Measurements from ENCODE around the gene EFHD2.
"Not testable (repeated sequence)": the region's sequence is repeated elsewhere in the genome, so short reads cannot be mapped to it uniquely, and the experiment has no call there.

Gene EFHD2

DNA sequence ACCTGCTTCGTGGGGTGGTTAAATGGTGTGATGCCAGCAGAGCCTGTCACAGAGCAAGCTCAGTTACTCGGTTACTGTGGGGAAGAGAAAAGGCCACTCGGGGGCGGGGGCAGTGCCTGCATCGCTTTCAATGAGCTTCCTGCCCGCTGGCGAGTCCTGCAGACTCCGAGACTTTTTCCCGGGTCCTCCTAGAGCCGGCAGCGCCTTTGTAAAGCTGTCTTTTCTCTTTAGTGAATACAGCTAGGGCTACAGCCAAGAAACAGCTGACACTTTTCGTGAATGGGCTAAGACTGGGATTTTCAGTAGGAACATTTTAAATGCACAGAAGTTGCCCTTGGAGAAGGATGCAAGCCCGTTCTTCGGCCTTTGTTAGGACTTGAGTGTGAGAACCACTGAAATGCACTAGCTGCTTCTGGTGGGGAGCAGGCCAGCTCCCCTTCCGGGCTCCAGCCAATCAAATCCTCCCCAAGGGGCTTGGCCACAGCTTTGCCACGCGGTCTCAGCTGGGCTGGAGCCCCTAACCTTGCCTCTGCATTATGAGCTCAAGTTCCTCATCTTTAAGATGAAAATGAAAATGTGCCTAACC is 23.4 kb upstream of the EFHD2 start:
- peak in 54 of 58 donors; percentile 9 to 91 (median 68) for DNase-seq

DNA sequence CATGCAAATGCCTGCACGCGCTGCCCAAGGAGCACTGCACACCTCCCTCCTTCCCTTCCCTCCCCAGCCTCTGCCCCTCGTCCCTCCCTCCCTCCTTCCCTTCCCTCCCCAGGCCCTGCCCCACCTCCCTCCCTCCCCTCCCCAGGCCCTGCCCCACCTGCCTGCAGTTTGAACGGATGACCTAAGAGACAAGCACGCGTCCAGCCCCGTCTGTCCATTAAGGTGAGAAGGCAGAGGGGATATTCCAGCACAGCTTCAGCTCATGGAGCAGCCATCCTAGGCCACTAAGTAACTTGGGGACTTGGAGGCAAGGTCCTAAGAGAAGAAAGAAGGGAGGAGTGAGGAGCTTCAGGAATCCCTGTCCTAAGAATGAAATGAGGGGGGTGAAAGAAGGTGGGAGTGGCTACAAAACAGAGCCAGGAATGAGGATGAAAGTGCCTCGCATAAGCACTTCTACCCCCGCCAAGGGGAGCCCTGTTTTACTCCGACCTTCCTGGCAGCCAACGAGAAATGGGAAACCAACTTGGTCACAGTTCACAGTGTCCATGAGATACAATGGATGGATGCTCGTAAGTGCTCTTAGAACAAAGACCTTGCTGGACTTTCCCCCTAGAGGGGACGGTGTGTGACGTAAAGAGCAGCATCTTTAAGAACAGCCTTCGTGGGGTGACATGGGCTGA is 21.3 kb upstream of the EFHD2 start:
- DNase-seq, result no peak

DNA sequence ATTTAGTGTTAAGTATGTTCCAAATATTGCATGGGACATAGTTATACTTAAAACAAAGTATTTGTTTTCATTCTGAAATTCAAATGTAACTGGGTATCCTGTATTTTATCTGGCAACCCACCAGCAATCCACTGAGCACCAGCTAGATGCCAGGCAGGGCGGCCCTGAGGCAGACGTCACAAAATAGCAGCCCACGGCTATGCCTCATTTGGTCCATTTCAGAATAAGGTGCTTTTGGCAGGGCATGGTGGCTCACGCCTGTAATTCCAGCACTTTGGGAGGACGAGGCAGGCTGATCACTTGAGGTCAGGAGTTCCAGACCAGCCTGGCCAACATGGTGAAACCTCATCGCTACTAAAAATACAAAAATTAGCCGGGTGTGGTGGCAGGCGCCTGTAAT is 19.9 kb upstream of the EFHD2 start:
- DNase-seq, result not testable (repeated sequence)

- DNase-seq, result no peak
Observed at GRCh38 chr1:15390667-15391066, 19.0 kb upstream of the EFHD2 start.

GRCh38 chr1:15391366-15391765 is 18.3 kb upstream of the EFHD2 start:
- no peak for DNase-seq

DNA sequence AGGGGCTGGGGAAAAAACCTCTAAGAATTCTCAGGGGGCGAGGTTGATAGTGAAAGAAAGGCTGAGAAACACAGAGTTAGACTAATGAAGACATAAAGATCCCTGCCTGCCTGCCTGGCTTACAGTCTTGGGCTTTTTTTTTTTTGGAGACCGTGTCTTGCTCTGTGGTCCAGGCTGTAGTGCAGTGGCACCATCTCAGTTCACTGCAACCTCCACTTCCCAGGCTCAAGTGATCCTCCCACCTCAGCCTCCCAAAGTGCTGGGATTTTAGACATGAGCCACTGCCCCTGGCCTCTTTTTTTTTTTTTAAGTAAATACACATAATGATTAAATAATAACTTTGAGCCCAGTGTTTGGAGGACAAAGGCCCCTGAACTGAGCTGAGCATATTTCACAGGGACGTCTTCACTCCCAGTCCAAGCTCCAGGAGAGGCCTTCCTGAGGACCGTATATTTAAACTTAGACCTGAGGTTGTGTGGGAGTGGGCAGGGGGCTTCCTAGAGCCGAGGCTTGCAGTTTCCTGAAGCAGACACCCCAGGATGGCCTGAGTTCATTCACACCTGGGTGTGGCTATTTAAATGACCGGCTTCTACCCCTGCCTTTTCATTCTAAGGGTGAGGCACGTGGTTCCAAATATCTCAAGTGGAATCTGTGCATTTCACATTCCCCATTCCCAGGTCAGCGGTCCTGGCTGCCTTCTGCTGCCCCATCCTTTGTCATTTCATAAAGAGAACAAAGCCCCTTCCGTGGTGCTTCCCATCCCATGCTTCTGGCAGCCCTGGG is 16.0 kb upstream of the EFHD2 start:
- no peak for DNase-seq

- DNase-seq, result no peak
Observed at GRCh38 chr1:15394258-15394690, 15.4 kb upstream of the EFHD2 start.

DNA sequence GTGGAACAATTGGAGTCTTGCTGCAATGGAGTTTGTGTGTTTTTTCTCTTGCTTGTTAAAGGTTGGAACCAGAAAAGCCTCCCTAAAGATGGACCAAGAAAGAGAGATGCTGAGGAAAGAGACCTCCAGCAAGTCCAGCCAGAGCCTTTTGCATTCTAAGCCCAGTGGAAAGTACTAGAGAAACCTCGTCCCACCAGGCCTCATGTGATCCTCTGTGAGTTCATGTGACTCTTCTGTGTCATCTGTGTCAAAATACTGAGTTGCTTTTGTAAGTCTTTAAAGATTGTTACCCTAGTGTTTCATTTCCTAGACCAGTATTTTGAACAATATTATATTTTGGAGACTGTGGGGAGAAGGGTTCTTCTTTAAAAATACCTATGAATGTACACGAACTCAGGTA is 12.5 kb upstream of the EFHD2 start:
- DNase-seq, result no peak

- DNase-seq, result no peak
Observed at GRCh38 chr1:15399710-15400109, 10.0 kb upstream of the EFHD2 start.

- DNase-seq, result no peak
Observed at GRCh38 chr1:15400627-15401026, 9.1 kb upstream of the EFHD2 start.

DNA sequence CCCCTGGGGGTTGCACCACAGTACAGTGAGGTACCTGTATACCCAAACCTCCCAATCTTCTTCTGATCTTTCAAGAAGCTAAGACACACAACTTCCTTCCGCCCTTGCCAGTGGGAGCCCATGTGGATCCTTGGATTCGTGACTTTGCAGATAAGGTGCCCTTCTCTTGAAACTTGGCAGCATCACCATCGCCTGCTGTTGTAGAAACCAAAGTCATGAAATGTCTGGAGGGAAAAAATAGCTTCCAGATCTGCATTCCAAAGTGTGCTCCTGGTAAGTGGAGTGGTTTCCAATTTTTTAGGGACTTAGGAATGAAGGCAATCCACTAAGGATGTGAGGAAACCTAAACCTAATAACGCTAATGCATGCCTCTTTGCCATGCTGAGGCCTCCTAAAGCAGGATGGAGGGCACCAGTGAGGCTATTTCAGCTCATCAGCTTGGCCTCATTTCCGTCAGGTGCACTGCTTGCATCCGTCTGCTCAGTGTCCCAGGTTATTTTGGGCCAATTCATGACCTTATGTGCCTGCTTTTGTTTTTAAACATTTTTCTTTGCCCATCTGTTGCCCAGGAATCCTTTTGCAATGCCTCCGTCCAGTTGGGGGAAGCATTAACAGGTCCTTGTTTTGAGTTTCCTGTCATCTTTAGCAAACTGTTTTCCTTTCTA is 8.2 kb upstream of the EFHD2 start:
- DNase-seq, result peak in 12 of 58 donors; percentile 7 to 43 (median 32)

DNA sequence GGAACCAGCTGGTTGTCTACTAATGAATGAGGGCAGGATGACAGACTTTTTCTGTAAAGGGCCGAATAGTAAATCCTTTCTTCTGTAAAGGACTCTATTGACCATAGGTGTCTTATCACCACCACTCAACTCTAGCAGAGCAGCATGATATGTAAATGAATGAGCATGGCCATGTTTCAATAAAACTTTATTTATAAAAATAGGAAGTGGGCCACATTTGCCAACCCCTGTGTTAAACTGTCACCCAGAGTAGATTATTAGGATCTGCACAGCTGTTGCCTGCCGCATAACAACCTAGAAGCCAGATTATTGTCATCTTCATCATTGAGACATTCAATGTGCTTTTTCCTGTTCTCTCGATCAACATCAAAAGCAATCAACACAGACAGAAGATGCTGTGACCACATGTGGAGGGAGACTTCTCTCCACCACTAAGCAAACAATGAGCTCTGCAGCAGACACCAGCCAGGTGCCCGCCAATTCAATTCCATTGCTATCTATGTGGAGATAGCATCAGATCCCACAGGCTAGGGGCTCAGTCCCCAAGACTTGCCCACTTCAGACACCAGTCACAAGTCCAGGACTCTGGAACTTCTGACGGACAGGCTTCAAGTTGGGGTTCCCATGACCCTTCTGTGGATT is 6.8 kb upstream of the EFHD2 start:
- DNase-seq, result no peak

DNA sequence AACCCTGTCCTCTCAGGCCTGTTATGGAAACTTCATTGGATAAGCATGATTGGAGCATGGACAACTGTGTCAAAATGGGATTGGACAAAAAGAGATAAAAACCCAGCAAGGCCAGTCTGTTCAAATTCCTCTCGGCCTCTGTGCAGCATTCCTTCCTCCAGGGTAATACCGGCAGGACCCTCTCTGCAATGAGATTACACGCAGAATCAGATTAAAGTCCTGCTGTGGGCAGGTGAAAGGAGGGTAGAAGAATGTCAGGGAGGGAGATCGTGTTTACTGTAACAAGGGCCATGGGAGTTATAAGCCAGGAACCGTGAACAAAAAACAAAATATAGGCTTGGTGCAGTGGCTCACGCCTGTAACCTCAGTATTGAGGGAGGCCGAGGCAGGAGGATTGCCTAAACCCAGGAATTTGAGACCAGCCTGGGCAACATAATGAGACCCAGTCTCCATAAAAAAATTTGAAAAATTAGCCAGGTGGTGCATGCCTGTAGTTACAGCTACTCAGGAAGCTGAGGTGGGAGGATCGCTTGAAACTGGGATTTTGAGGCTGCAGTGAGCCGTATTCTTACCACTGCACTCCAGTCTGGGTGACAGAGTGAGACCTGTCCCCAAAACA is 5.6 kb upstream of the EFHD2 start:
- DNase-seq, result no peak

DNA sequence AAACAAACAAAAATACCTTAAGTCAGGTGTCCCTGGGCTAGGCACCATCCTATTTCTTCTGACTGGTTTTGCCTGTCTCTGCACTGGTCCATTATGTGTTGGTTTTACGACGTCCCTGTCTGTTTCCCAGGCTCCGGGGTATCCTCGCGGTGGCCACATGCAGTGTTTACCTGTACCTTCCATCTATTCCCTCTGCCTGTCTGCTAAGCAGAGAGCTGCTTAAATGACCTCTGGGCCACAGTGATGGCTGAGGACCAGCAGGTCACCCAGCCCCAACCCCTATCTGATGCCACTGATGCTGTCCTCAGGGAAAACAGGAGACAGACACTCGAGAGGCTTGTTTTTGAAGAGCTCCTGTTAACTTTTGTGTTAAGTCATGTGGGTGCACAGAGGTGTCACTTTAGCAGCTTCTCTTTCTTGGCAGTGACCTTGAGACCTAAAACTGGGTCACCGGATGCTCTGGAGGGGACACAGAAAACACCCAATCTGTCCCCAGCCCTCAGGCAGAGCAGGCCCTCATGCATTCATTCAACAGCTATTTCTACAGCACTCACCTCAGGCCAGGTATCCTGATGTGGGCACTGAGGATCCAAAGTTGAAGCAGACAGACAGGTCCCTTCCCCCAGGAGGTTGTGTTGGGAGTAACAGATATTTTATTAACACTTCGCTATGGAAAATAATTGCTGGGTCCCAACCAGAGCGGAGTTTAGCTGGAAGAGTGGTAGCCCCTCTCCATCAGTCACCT is 4.4 kb upstream of the EFHD2 start:
- no peak for DNase-seq

DNA sequence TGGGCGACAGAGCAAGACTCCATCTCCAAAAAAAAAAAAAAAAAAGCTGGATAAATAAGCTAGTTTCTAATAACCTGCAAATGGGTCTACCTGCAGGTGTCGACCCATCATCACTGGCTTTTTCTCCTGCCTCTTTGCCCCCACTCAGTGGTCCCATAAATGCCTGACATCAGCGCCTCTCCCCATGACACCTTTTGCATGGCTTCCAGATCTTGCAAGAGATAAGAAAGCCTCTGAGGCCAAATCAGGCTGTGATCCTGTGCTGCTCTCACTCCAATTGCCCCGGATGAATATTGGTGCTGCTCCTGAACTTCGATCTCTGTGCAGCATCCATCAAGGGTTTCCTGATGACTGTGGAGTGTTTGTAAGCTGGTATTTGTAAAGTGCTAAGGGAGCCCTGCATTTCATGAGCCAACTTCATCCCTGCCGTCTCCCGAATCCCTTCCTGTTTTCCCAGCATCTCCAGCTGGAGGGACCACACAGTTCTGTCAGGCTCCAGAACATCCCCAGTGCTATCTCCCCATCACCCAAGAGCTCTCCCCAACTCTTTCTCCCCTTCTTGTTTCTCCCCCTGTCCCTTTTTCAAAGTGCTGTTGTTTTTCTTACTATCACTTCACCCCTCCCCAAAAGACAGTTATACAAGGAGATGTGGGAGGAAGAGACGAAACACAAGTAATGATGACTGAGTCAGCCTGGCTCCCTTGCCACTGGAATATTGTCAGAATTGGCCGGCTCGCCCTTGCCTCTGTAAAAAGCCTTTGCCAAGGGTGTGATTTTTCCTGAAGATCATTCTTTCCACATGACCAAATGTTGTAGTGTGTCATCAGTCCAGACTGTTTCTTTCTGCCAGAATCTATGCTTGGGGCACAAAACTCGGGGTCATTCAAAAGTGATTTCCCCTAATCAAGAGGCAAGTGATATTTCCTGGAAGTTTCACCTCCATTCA is 2.8 kb upstream of the EFHD2 start:
- DNase-seq, result peak in 8 of 58 donors; percentile 18 to 53 (median 34)

DNA sequence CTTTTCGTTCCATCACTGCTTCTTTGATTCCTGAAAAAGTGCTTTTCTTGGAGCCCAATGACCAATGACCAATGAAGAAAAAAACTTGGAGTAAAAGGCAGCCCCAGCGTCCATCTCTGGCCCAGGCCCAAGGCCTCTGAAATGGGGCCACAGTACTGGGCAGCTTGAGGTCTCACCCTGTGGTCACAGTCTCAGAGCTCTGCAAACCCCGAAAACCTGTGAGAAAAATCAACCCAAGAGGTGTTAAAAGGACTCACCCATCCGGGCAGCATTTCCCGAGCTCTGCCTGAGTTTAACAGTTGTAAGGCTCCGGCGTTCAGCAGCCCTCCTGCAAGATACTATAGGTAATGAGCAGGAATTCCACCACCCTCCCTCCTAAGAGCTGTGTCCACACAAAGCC is 2.1 kb upstream of the EFHD2 start:
- peak in 1 of 58 donors; percentile 36 for DNase-seq

- no peak for DNase-seq
Observed at GRCh38 chr1:15408890-15409387, 749 bp upstream of the EFHD2 start.

DNA sequence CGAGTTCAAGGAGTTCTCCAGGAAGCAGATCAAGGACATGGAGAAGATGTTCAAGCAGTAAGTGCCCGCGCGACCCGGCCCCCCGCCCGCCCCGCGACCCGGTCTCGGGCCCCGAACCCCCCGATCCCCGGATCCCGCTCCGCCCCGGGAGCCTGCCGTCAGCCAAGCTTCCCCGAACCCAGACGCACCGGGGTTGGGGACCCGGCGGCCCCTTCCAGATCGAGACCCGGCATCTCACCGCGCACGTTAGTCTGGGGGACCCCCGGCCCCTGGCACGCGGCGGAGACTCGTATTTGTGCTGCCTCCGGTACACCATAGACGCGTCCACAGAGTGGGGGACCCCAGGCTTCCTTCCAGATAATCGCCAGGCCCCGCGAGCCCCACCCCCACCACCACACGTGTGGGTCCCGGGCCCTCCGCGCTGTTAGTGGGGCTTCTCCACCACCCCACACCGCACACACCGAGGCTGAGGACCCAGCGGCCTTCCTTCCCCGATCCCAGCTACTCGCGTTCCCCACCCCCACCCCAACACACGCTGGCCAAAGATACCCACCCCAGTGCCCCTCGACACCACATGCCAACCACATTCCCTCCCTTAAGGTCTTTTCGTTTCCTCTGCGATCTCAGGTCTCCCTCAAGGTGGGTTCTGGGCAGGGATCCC is 665 bp downstream of the EFHD2 start:
- DNase-seq, result no peak
